HG02852 (cell line): ENCODE measurements around the gene SLCO2A1.

Experiments used
- ATAC-seq: cut with Tn5 transposase; IDR thresholded peaks from one replicate; pipeline ENCODE4 v1.9.1; 2021; ENCODE audit warnings: mild to moderate bottlenecking, moderate library complexity; ENCODE audit not compliant: unreplicated experiment

The SLCO2A1 gene

GRCh38 chr3:133983576-133984560 lies 45.9 kb downstream of the SLCO2A1 start:
- no peak for ATAC-seq

- no peak for ATAC-seq
Observed at GRCh38 chr3:133983126-133983525, 46.6 kb downstream of the SLCO2A1 start.

GRCh38 chr3:133980550-133980949 lies 49.2 kb downstream of the SLCO2A1 start:
- ATAC-seq, result no peak

- no peak for ATAC-seq
Observed at GRCh38 chr3:133980035-133980434, 49.7 kb downstream of the SLCO2A1 start.

- no peak for ATAC-seq
Observed at GRCh38 chr3:133979553-133979952, 50.2 kb downstream of the SLCO2A1 start.

- no peak for ATAC-seq
Observed at GRCh38 chr3:133977568-133977967, 52.2 kb downstream of the SLCO2A1 start.

GRCh38 chr3:133973249-133973980 lies 56.3 kb downstream of the SLCO2A1 start:
- ATAC-seq, result no peak

- ATAC-seq, result no peak
Observed at GRCh38 chr3:133972156-133972555, 57.6 kb downstream of the SLCO2A1 start.

GRCh38 chr3:133970916-133971315 lies 58.8 kb downstream of the SLCO2A1 start:
- ATAC-seq, result no peak

- no peak for ATAC-seq
Observed at GRCh38 chr3:133970339-133970738, 59.4 kb downstream of the SLCO2A1 start.

- ATAC-seq, result no peak
Observed at GRCh38 chr3:133967992-133968892, 61.5 kb downstream of the SLCO2A1 start.

- ATAC-seq, result no peak
Observed at GRCh38 chr3:133966954-133967353, 62.8 kb downstream of the SLCO2A1 start.

GRCh38 chr3:133965906-133966305 lies 63.8 kb downstream of the SLCO2A1 start:
- ATAC-seq, result no peak

GRCh38 chr3:133965013-133965570 lies 64.6 kb downstream of the SLCO2A1 start:
- no peak for ATAC-seq

GRCh38 chr3:133964547-133964946 lies 65.2 kb downstream of the SLCO2A1 start:
- ATAC-seq, result no peak

- ATAC-seq, result no peak
Observed at GRCh38 chr3:133963657-133964396, 65.9 kb downstream of the SLCO2A1 start.

GRCh38 chr3:133962849-133963248 lies 66.9 kb downstream of the SLCO2A1 start:
- no peak for ATAC-seq

- no peak for ATAC-seq
Observed at GRCh38 chr3:133958071-133958805, 71.5 kb downstream of the SLCO2A1 start.

GRCh38 chr3:133956982-133957381 lies 72.7 kb downstream of the SLCO2A1 start:
- no peak for ATAC-seq
